GM19238 (cell line): Measurements from ENCODE around the gene ITPRID1.
"Not testable (repeated sequence)": the region's sequence is repeated elsewhere in the genome, so short reads cannot be mapped to it uniquely, and the experiment has no call there.

ENCODE experiments used
- DNase-seq: peaks from one replicate; pipeline ENCODE4 v3.0.0; 2011; ENCODE audit warnings: low spot score; ENCODE audit not compliant: insufficient read length

ITPRID1 gene

DNA sequence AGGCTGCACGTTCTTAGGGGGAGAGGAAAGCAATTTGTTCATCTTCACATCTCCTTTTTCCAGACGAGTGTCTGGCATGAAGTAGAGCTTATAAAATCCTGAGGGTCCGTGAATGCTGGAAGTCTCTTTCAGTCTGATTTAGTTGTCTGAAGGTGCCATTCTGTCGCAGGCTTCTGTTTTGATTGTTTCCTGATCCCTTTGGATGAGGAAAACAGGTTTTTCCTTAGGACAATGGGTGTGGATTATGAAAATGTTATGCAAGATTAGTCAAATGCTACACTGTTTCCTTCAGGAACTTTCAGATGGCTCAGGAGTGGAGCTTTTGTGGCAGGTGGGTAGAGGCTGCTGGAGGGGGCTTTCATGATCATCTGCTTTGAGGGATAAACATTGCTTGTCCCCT, at the start of gene ITPRID1:
TSS of gene ITPRID1 (plus strand) at position 301 of the 400 bp plus-strand sequence. CDS start 38,935 bp downstream, outside the sequence.
- DNase-seq, result no peak

- DNase-seq, result no peak
Measured at GRCh38 chr7:31464601-31465000, 49.3 kb upstream of the ITPRID1 start.

DNA sequence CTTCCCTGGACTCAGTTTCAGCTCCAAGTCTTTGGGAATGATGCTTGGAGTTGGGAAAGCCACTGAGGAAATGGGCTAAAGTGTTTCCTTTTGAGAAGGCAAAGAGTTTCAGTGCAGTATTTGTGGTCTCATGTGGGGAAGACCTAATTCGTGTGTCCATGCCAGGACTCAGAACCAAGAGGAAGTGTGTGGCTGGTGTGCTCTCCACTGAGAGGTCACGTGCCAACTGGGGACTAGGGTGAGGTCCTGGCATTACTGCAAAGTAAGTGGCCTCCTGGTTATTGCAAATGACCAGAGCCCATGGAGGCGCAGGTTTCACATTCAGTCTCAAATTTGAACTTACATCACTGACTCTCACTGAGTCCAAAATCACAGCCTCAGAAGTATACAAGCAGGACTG, 48.6 kb upstream of the ITPRID1 start:
- DNase-seq, result no peak

GRCh38 chr7:31466036-31466435, 47.9 kb upstream of the ITPRID1 start:
- DNase-seq, result no peak

DNA sequence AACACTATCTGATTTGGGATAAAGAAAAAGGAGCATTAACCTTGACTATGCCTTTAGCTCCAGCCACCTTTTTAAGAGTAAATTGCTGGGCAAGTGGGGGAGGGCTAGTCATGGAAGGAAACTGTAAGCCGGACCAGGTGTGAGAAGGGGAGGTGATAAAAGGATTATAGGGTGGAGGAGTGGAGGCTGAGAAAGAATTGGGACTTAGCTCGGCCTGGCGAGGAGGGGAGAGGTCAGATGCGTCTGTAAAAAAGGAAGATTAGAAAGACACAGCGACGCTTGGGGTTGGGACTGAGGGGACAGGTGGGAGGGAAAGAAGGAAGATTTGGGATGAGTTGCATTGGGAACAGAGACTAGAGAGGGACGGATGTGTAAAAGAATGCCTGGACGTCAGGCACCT, 43.0 kb upstream of the ITPRID1 start:
- DNase-seq, result not testable (repeated sequence)

GRCh38 chr7:31475368-31475767, 38.5 kb upstream of the ITPRID1 start:
- no peak for DNase-seq

DNA sequence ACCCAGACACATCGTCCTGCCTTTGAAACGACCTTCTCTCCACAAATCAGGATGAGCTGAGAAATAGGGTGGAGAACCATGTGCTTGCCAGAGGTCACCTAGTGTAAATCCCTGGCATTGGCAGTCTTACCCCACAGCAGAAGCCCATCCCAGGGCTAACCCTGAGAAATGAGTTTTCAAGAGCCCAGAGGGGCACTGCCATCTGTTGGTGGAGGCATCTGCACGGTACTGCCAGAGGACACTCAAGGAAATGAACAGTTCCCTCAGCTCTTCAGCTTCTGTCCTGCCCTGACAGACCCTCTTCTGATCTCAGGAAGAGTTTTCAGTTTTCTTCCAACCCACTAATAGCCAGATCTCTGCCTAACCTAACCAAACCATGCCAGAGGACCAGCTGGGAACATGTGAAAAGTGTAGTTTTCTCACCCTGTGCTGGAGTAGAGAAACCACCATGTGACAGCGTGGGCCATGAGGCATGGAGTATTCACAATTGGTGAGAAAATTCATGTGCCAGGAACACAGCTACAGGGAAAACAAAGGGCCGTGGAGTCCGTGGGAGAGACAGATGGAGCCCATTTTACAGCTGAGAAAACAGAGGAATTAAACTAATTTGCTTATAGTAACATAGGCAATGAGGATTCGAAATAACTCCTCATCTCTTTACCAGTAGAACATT, 37.7 kb upstream of the ITPRID1 start:
- DNase-seq, result no peak

- DNase-seq, result no peak
Measured at GRCh38 chr7:31476941-31477677, 36.8 kb upstream of the ITPRID1 start.

DNA sequence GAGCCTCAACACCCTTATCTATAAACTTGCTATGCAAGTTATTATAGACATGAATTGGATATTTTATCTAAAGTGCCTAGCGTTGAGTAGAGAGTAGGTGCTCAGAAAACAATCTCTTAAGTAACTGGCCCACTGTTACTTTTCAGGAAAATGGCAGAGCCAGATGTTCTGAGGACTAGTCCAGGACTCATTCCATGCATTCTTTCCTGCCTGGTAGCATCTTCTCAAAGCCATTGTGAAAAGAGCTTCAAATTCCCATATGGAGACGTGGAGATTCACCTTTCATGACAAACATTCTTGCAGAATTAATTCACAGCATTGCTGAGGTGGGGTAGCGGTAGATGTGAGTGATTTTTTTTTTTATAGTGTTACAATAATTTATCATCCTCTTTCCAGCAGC, 35.9 kb upstream of the ITPRID1 start:
- DNase-seq, result no peak

GRCh38 chr7:31478721-31479120, 35.2 kb upstream of the ITPRID1 start:
- DNase-seq, result no peak

- DNase-seq, result no peak
Measured at GRCh38 chr7:31487071-31487470, 26.8 kb upstream of the ITPRID1 start.

- DNase-seq, result no peak
Measured at GRCh38 chr7:31487476-31487875, 26.4 kb upstream of the ITPRID1 start.

DNA sequence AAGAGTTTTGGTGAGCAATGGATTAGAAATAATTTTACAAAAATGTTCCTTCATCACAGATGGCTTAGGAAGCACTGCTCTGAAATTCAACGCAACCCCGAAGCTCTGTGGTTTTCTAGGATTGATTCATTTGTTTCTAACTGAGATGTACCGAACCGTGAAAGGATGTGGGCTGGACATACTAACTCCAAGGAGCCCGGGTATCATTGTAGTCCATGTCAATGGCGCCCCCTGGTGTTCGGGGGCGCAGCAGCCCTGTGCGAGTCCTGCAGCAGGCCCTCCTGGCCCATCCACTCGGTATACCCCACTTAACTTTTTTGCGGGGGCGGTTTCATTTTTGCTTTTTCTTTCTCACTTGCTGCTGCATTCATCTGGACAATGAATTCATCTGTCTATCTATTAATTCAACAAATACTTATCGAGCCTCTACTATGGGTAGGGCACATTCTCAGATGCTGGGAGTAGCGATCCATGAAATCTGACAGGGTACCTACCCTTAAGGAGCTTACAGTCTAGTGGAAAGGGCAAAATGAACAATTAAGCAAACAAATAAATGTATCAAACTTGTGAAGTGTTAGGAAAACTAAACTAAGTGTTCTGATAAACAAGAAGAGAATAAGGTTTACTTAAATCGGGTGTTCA, 25.2 kb upstream of the ITPRID1 start:
- DNase-seq, result peak; percentile 53

- DNase-seq, result no peak
Measured at GRCh38 chr7:31490796-31491314, 23.0 kb upstream of the ITPRID1 start.

DNA sequence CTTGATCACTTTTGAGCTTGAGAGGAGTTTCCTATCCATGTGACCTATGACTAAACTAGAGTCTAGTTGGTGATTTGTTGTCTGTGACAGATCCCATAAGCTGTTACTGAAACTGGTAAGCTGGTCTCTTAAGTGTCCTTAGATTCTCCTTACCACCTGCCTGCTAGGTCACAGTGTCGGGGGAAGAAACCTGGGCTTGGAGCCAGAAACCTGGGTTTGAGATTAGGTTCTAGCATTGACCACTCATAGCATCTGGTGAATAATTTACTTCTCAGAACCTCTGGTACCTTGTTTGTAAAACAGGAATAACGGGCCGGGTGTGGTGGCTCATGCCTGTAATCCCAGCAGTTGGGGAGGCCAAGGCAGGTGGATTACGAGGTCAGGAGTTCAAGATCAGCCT, 21.8 kb upstream of the ITPRID1 start:
- no peak for DNase-seq

GRCh38 chr7:31493714-31494181, 20.1 kb upstream of the ITPRID1 start:
- no peak for DNase-seq

- DNase-seq, result no peak
Measured at GRCh38 chr7:31494421-31494820, 19.5 kb upstream of the ITPRID1 start.

- no peak for DNase-seq
Measured at GRCh38 chr7:31495653-31496052, 18.2 kb upstream of the ITPRID1 start.

GRCh38 chr7:31497516-31497915, 16.4 kb upstream of the ITPRID1 start:
- DNase-seq, result no peak

GRCh38 chr7:31500656-31501055, 13.2 kb upstream of the ITPRID1 start:
- DNase-seq, result no peak

DNA sequence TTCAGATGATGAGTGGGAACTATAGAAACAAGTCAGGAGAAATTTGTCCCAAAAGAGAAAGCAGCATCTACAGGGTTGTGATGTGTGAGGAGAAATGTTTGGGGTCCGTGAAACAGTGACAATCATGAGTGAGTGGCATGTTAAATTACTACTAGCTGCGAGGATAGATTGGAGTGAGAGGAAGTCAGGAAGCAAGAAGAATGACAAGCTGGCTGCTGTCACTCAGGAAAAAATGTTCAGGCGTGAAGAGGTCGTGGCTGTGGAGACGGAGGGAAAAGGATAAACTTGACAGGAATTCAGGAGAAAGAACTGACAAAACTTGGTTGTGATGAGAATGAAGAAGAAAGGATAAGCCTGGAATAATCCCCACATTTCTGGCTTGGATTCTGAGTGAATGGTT, 5.1 kb upstream of the ITPRID1 start:
- no peak for DNase-seq

DNA sequence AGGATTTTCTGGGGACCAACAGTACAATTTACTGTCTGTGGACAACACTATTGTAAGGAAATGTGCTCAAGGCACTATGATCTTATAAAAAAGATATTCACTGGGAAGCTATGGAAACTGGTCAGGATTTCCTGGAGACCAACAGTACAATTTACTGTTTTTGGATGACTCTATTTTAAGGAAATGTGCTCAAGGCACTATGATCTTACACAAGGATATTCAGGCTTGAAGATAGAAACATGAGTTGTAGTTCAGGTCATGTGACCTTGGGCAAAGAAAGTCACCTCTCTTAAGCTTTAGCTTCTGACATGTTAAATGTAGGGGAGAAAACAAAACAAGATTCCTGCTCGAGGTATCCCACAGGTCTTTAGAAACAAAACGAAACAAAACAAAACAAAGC, 1.7 kb upstream of the ITPRID1 start:
- DNase-seq, result no peak
